ENCODE measurements around the gene HECW1.

GRCh38 chr7:43274752-43275151, 162.3 kb downstream of the HECW1 start:
- TF ChIP-seq CTCF (IDR thresholded peaks at IDR 0.05) = no peak
- TF ChIP-seq POLR2AphosphoS5 (IDR thresholded peaks at IDR 0.05; ENCODE audit: low read depth, low read length) = no peak
